ENCODE data around the gene MSMP. TPM values are rescaled to one million over a fixed set of nuclear protein-coding genes. Genes with fewer than 3 reads are reported as not detected.

The MSMP gene
- total and polyA plus RNA-seq, 10 of the 15 experiments (the other 5 are each of a cell fraction or from before 2014, with no cell fraction given): 0.33 to 2.4 (median 0.86) TPM; not detected in 4

DNA sequence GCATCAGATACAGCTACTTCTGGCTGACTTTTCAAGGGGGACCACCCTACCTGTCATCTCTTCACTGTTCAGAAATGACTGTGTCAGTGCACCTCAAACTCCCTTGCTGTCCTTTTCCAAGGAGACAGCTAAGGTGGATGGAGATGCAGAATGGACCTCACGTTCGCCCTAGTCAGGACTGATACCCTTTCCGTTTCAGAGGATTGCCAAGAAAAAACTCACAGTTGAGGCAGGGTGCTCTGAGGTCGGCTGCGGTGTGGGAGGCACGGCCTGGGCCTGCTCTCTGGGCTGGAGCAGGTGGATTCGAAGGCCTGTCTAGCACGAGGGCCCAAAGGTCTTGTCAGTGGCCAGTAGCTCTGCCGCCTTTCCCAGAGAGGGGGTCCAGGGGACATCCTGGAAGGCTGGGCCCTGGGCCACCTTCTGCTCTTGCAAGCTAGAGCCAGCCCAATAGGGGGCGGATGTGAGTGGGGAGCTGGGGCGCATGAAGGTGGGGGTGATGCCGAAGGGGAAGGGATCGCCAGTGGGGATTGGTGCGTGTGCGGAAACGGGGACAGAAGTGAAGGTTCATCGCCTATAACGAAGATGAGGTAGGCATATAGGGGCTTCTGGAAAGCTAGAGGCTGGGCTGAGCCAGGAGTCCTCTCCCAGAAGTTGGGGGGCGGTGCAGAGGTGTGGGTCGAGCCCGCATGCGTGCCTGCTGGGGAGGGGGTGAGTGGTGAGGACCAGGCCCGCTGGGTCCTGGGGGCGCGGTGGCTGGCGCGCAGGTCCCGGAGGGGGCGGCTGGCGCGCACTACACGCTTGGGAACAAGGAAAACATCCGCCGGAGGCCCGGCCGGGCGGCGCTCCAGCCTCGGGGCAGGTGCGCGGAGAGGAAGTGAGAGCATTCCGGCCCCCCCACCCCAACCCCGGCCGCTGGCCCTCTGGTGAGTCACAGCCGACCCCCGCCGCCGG lies 2.5 kb upstream of the MSMP start (continued):
- TF ChIP-seq KAT2A (conservative IDR thresholded peaks at IDR 0.05; ENCODE audit: control insufficient read depth, low read depth, low read length) (no peak), IKZF1 (conservative IDR thresholded peaks at IDR 0.05) (peak; percentile 84; the same call in 1 of the 2 replicates), SUZ12 (IDR thresholded peaks at IDR 0.05; ENCODE audit: unreplicated experiment) (no peak), POLR2A (IDR thresholded peaks at IDR 0.05; ENCODE audit: low read depth, low read length) (no peak; the same call in none of the 2 replicates), NR2F1 (conservative IDR thresholded peaks at IDR 0.05) (no peak), RB1 (IDR thresholded peaks at IDR 0.05; ENCODE audit: borderline replicate concordance) (no peak; the same call in 1 of the 2 replicates), EGR1 (IDR thresholded peaks at IDR 0.05; ENCODE audit: borderline replicate concordance in 1 of 2, low read depth in 2 of 2, low read length in 2 of 2) (peak in 1 of 2 experiments; percentile 40; a peak in 1 of 3 replicates), TCF12 (IDR thresholded peaks at IDR 0.05; ENCODE audit: low read depth, low read length) (peak; percentile 90), NFYA (IDR thresholded peaks at IDR 0.05; ENCODE audit: borderline replicate concordance, low read depth, low read length) (no peak), GABPA (IDR thresholded peaks at IDR 0.05; ENCODE audit: low read depth) (0 out of 2 replicates have a peak, but pooled peaks have one; percentile 24), CHD2 (IDR thresholded peaks at IDR 0.05; ENCODE audit: borderline replicate concordance, low read depth, low read length) (no peak), BCL11A (IDR thresholded peaks at IDR 0.05; ENCODE audit: low read depth, low read length) (no peak), CBX5 (IDR thresholded peaks at IDR 0.05; ENCODE audit: low read depth) (no peak), POLR2AphosphoS2 (IDR thresholded peaks at IDR 0.05; ENCODE audit: low read depth, low read length) (no peak; the same call in 1 of the 2 replicates), BHLHE40 (IDR thresholded peaks at IDR 0.05; ENCODE audit: borderline replicate concordance in 1 of 2, low read depth in 2 of 2, low read length in 1 of 2) (peak in 1 of 2 experiments; percentile 71; a peak in 2 of 4 replicates)
- TF ChIP-seq, protein P1, sequence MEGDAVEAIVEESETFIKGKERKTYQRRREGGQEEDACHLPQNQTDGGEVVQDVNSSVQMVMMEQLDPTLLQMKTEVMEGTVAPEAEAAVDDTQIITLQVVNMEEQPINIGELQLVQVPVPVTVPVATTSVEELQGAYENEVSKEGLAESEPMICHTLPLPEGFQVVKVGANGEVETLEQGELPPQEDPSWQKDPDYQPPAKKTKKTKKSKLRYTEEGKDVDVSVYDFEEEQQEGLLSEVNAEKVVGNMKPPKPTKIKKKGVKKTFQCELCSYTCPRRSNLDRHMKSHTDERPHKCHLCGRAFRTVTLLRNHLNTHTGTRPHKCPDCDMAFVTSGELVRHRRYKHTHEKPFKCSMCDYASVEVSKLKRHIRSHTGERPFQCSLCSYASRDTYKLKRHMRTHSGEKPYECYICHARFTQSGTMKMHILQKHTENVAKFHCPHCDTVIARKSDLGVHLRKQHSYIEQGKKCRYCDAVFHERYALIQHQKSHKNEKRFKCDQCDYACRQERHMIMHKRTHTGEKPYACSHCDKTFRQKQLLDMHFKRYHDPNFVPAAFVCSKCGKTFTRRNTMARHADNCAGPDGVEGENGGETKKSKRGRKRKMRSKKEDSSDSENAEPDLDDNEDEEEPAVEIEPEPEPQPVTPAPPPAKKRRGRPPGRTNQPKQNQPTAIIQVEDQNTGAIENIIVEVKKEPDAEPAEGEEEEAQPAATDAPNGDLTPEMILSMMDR (IDR thresholded peaks at IDR 0.05 in 2 of 3, conservative IDR thresholded peaks at IDR 0.05 in 1 of 3; ENCODE audit: control insufficient read depth in 2 of 3, extremely low read depth in 1 of 3, insufficient read depth in 1 of 3, low read depth in 3 of 3, low read length in 3 of 3): peak; percentile 76 to 94 (median 82)
- TF ChIP-seq, protein P2, sequence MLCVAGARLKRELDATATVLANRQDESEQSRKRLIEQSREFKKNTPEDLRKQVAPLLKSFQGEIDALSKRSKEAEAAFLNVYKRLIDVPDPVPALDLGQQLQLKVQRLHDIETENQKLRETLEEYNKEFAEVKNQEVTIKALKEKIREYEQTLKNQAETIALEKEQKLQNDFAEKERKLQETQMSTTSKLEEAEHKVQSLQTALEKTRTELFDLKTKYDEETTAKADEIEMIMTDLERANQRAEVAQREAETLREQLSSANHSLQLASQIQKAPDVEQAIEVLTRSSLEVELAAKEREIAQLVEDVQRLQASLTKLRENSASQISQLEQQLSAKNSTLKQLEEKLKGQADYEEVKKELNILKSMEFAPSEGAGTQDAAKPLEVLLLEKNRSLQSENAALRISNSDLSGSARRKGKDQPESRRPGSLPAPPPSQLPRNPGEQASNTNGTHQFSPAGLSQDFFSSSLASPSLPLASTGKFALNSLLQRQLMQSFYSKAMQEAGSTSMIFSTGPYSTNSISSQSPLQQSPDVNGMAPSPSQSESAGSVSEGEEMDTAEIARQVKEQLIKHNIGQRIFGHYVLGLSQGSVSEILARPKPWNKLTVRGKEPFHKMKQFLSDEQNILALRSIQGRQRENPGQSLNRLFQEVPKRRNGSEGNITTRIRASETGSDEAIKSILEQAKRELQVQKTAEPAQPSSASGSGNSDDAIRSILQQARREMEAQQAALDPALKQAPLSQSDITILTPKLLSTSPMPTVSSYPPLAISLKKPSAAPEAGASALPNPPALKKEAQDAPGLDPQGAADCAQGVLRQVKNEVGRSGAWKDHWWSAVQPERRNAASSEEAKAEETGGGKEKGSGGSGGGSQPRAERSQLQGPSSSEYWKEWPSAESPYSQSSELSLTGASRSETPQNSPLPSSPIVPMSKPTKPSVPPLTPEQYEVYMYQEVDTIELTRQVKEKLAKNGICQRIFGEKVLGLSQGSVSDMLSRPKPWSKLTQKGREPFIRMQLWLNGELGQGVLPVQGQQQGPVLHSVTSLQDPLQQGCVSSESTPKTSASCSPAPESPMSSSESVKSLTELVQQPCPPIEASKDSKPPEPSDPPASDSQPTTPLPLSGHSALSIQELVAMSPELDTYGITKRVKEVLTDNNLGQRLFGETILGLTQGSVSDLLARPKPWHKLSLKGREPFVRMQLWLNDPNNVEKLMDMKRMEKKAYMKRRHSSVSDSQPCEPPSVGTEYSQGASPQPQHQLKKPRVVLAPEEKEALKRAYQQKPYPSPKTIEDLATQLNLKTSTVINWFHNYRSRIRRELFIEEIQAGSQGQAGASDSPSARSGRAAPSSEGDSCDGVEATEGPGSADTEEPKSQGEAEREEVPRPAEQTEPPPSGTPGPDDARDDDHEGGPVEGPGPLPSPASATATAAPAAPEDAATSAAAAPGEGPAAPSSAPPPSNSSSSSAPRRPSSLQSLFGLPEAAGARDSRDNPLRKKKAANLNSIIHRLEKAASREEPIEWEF (IDR thresholded peaks at IDR 0.05; ENCODE audit: insufficient replicate concordance, low read depth, low read length): no peak
- TF ChIP-seq, protein P3, sequence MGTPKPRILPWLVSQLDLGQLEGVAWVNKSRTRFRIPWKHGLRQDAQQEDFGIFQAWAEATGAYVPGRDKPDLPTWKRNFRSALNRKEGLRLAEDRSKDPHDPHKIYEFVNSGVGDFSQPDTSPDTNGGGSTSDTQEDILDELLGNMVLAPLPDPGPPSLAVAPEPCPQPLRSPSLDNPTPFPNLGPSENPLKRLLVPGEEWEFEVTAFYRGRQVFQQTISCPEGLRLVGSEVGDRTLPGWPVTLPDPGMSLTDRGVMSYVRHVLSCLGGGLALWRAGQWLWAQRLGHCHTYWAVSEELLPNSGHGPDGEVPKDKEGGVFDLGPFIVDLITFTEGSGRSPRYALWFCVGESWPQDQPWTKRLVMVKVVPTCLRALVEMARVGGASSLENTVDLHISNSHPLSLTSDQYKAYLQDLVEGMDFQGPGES (IDR thresholded peaks at IDR 0.05): no peak
- TF ChIP-seq, protein P4, sequence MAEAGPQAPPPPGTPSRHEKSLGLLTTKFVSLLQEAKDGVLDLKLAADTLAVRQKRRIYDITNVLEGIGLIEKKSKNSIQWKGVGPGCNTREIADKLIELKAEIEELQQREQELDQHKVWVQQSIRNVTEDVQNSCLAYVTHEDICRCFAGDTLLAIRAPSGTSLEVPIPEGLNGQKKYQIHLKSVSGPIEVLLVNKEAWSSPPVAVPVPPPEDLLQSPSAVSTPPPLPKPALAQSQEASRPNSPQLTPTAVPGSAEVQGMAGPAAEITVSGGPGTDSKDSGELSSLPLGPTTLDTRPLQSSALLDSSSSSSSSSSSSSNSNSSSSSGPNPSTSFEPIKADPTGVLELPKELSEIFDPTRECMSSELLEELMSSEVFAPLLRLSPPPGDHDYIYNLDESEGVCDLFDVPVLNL (IDR thresholded peaks at IDR 0.05; ENCODE audit: low read depth, low read length): 0 out of 2 replicates have a peak, but pooled peaks have one; percentile 19

All from GM12878 (cell line).